Right atrium auricular region (tissue), 2 donors: ENCODE results near the gene TBCCD1. TPM values are rescaled to one million over a fixed set of nuclear protein-coding genes. Genes with fewer than 3 reads are reported as not detected.
"Not testable (repeated sequence)": the region's sequence is repeated elsewhere in the genome, so short reads cannot be mapped to it uniquely, and the experiment has no call there.

Experiments
- DNase-seq: peaks from one replicate; pipeline ENCODE4 v3.0.0-alpha.2; 2019; ENCODE audit warnings: low spot score
- H3K27ac ChIP-seq, 2 donors: fragments of 200-600 bp; sonication (generic); 1 replicate in 1 of 2; 2 replicates in 1 of 2; pipeline ENCODE4 v1.5.1; 2016 to 2019
- H3K27me3 ChIP-seq, 2 donors: fragments of 200-600 bp; sonication (generic); one replicate each; pipeline versions ENCODE4 v1.5.1 to v1.6.0; 2017 to 2019
- H3K36me3 ChIP-seq: fragments of 200-600 bp; sonication (generic); one replicate; pipeline ENCODE4 v1.5.1; 2016
- H3K4me1 ChIP-seq, 2 donors: fragments of 200-600 bp; sonication (generic); one replicate each; pipeline versions ENCODE4 v1.5.1 to v1.6.0; 2017 to 2019
- H3K4me3 ChIP-seq, 2 donors: fragments of 200-600 bp; sonication (generic); 1 replicate in 1 of 2; 2 replicates in 1 of 2; pipeline ENCODE4 v1.5.1; 2017 to 2019; ENCODE audit warnings: mild to moderate bottlenecking in 1 of 2, moderate library complexity in 1 of 2
- H3K9me3 ChIP-seq, 2 donors: fragments of 200-600 bp; sonication (generic); one replicate each; pipeline ENCODE4 v1.5.1; 2019
- total RNA-seq, 2 donors: library from RNA; depleted of rRNA; stranded (reverse); fragments of >200 nt; gene quantifications; one replicate each; pipeline ENCODE4 v1.1.0, GENCODE V29; 2016
- TF ChIP-seq, protein P1 (sequence below), 2 donors: fragments of 200-600 bp; sonication (generic); IDR thresholded peaks; one replicate each; pipeline ENCODE4 v1.5.1; 2019; ENCODE audit warnings: antibody characterized with exemption in 2 of 2

Gene TBCCD1
- total RNA-seq, 2 donors from 2014 or later: 8.6 to 10.3 TPM

DNA sequence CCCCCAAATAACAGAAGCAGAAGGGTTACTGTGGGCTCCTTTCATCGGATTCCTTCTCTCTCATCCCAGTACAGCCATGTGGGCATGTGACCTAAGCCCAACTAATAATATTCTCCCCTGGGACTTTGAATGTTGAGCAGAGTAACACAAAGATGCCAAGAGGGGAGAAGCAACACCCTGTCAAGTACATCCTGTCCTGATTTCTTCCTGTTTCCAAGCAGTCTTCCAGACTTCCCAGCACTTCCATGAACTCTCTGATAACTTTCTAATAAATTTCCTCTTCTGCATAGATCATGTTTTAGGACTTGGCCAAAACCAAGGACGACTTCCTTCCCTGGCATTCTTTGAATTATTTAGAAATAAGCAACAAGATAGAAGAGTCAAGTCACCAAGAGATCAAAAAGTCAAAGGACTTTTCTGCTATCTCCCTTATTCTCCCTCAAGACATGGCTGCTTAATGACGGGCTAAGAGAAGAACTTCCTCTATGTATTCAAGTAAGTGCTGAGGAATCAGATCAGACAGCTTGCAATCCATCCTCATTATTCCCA is 60.9 kb downstream of the TBCCD1 start:
- Histone ChIP-seq H3K36me3 (no peaks in the 10 kb centered on the region), H3K4me3 (no peak overlapping the region), H3K27me3 (no peaks in the 10 kb centered on the region), H3K27ac (no peak overlapping the region), H3K4me1 (peaks cover 0 to 7% of the 10 kb centered on the region in 2 donors), H3K9me3 (no peaks in the 10 kb centered on the region)
- no peak for DNase-seq
- TF ChIP-seq, protein P1, sequence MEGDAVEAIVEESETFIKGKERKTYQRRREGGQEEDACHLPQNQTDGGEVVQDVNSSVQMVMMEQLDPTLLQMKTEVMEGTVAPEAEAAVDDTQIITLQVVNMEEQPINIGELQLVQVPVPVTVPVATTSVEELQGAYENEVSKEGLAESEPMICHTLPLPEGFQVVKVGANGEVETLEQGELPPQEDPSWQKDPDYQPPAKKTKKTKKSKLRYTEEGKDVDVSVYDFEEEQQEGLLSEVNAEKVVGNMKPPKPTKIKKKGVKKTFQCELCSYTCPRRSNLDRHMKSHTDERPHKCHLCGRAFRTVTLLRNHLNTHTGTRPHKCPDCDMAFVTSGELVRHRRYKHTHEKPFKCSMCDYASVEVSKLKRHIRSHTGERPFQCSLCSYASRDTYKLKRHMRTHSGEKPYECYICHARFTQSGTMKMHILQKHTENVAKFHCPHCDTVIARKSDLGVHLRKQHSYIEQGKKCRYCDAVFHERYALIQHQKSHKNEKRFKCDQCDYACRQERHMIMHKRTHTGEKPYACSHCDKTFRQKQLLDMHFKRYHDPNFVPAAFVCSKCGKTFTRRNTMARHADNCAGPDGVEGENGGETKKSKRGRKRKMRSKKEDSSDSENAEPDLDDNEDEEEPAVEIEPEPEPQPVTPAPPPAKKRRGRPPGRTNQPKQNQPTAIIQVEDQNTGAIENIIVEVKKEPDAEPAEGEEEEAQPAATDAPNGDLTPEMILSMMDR (IDR thresholded peaks at IDR 0.05): no peak

DNA sequence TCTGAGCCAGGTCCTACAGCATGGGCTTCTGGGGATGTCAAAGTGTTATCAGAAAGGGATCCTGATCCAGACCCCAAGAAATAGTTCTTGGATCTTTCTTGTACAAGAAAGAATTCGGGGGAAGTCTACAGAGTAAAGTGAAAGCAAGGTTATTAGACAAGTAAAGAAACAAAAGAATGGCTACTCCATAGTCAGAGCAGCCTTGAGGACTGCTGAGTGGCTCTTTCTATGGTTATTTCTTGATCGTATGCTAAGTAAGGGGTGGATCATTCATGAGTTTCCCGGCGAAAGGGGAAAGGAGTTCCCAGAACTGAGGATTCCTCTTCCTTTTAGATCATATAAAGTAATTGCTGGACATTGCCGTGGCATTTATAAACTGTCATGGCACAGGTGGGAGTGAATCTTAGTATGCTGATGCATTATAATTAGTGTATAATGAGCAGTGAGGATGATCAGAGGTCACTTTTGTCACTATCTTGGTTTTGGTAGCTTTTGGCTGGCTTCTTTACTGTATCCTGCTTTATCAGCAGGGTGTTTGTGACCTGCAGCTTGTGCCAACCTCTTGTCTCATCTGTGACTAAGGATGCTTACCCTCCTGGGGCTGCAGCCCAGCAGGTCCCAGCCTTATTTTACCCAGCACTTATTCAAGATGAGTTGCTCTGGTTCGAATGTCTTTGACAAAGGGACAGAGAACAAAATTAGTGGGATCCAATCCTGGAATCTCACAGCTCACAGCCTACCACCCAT is 64.0 kb downstream of the TBCCD1 start:
- Histone ChIP-seq H3K27me3 (no peaks in the 10 kb centered on the region), H3K27ac (no peak overlapping the region), H3K9me3 (peaks cover 0 to 4% of the 10 kb centered on the region in 2 donors), H3K4me1 (peaks cover 0 to 7% of the 10 kb centered on the region in 2 donors), H3K4me3 (peak overlapping the region in 1 of 2 donors; percentile 11), H3K36me3 (no peaks in the 10 kb centered on the region)
- no peak for DNase-seq
- TF ChIP-seq, protein P1 (IDR thresholded peaks at IDR 0.05): no peak

DNA sequence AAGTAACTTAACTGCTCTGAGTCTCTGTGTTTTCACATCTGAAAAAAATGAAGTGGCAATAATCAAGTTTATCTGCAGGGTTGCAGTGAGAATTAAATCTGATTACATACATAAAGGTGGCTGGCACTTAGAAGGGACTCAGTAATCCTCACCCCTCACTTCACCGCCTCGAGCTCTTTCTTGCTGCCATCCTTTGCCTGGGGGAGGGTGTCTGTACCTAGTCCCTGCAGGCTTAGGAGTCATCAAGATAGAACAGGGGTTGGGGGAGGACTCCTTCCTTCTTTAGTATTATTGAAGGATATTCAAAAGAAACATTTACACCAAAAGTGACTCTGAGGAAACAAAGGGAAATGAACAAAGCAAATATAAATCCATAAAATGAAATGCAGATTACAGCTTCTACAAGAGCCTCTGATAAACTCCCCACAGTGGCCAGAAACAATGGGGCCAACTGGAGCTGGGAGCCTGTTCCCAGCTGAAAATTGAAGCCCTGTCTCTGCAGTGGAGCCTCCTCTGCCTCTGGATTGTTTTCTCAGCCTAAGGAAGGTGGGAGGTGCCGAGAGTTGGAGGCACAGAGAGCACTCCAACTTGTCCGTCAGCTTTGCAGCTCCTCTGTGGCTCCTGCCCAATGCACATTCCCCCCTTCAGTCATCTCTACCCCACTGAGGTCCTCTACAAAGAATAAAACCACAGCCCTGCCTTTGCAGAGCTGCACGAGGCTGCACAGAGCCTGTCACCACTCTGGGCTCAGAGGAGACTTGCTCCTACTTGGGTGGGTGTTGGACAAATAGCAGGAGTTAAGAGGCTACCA is 64.8 kb downstream of the TBCCD1 start:
- TF ChIP-seq, protein P1 (IDR thresholded peaks at IDR 0.05): no peak
- H3K27me3 ChIP-seq: no peaks in the 10 kb centered on the region
- H3K4me1 ChIP-seq: peaks cover 0 to 7% of the 10 kb centered on the region in 2 donors
- no peak for DNase-seq
- H3K36me3 ChIP-seq: no peaks in the 10 kb centered on the region
- peak overlapping the region in 1 of 2 donors; percentile 11 for H3K4me3 ChIP-seq
- no peak overlapping the region for H3K27ac ChIP-seq
- peaks cover 0 to 4% of the 10 kb centered on the region in 2 donors for H3K9me3 ChIP-seq

DNA sequence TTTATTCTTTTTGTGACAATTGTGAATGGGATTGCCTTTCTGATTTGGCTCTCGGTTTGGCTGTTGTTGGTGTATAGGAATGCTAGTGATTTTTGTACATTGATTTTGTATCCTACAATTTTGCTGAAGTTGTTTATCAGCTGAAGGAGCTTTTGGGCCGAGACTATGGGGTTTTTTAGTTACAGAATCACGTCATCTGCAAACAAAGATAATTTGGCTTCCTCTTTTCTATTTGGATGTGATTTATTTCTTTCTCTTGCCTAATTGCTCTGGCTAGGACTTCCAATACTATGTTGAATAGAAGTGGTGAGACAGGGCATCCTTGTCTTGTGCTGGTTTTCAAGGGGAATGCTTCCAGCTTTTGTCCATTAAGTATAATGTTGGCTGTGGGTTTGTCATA is 67.2 kb downstream of the TBCCD1 start:
- not testable (repeated sequence) for H3K36me3 ChIP-seq, H3K27ac ChIP-seq, H3K27me3 ChIP-seq, H3K9me3 ChIP-seq, H3K4me3 ChIP-seq, DNase-seq, H3K4me1 ChIP-seq

DNA sequence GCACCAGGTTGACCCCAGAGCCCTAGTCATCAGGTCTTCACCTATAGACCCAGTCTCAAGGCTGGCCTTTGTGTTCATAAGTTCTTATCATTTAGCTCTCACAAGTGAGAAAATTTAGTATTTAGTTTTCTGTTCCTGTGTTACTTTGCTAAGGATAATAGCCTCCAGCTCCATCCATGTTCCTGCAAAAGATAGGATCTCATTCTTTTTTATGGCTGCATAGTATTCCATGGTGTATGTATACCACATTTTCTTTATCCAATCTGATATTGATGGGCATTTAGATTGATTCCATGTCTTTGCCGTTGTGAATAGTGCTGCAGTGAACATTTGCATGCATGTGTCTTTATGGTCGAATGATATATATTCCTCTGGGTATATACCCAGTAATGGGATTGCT is 69.1 kb downstream of the TBCCD1 start:
- not testable (repeated sequence) for H3K36me3 ChIP-seq, H3K27me3 ChIP-seq, H3K4me3 ChIP-seq, H3K9me3 ChIP-seq, H3K4me1 ChIP-seq, DNase-seq, H3K27ac ChIP-seq

DNA sequence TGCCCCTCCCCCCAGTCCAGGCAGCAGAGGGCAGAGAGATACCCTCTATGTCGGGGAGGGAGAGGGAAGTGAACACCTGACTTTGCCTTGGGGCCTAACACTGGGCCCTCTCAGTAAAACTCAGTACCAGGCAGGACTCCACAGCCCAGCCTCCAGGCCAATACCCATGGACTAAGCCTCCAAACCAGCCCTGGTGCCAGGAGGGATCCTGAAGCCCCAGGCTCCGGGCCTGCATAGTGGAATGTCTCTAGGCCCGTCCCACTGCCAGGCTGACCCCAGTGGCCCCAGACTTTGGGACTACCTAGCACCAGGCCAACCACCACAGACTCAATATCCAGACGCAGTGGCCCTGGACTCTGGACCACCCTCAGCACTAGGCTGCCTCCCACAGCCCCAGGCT is 69.5 kb downstream of the TBCCD1 start:
- no peak overlapping the region for H3K27ac ChIP-seq
- peaks cover 0 to 4% of the 10 kb centered on the region in 2 donors for H3K9me3 ChIP-seq
- TF ChIP-seq, protein P1 (IDR thresholded peaks at IDR 0.05): no peak
- H3K36me3 ChIP-seq: no peaks in the 10 kb centered on the region
- DNase-seq: no peak
- H3K27me3 ChIP-seq: no peaks in the 10 kb centered on the region
- H3K4me3 ChIP-seq: no peak overlapping the region
- H3K4me1 ChIP-seq: peaks cover 0 to 4% of the 10 kb centered on the region in 2 donors
